RWPE2 (cell line): ENCODE results near the gene TTLL12.

Experiments
- ATAC-seq: fragments of 200-7000 bp; cut with Tn5 transposase; 3 replicates; pipeline ENCODE4 v1.9.1; 2021; ENCODE audit warnings: low read depth
- DNase-seq: peaks from one replicate; pipeline ENCODE4 v3.0.0-alpha.2; 2020; ENCODE audit warnings: low spot score
- H3K27ac ChIP-seq: fragments of 450-650 bp; 2 replicates; pipeline ENCODE4 v1.5.1; 2017; ENCODE audit warnings: mild to moderate bottlenecking; ENCODE audit not compliant: poor library complexity, severe bottlenecking
- H3K27me3 ChIP-seq: fragments of 250-450 bp; sonication (Bioruptor Pico); 2 replicates; pipeline ENCODE4 v1.5.1; 2021; ENCODE audit warnings: mild to moderate bottlenecking, moderate library complexity; ENCODE audit not compliant: insufficient read depth, poor library complexity, severe bottlenecking
- H3K36me3 ChIP-seq: fragments of 250-450 bp; sonication (Bioruptor Pico); 2 replicates; pipeline ENCODE4 v1.5.1; 2020; ENCODE audit warnings: low read depth, mild to moderate bottlenecking, moderate library complexity
- H3K4me1 ChIP-seq: fragments of 250-450 bp; sonication (Bioruptor Pico); 2 replicates; pipeline ENCODE4 v1.5.1; 2021; ENCODE audit warnings: mild to moderate bottlenecking, moderate library complexity; ENCODE audit not compliant: insufficient read depth, poor library complexity, severe bottlenecking
- H3K4me3 ChIP-seq: fragments of 250-450 bp; sonication (Bioruptor Pico); 2 replicates; pipeline ENCODE4 v1.5.1; 2021; ENCODE audit warnings: mild to moderate bottlenecking, moderate library complexity; ENCODE audit not compliant: severe bottlenecking
- H3K9me3 ChIP-seq: fragments of 250-450 bp; sonication (Bioruptor Pico); 2 replicates; pipeline ENCODE4 v1.5.1; 2021; ENCODE audit warnings: mild to moderate bottlenecking, moderate library complexity; ENCODE audit not compliant: severe bottlenecking
- TF ChIP-seq, protein P1 (sequence below): fragments of 450-650 bp; IDR thresholded peaks from one replicate; pipeline ENCODE4 v1.5.1; 2017; ENCODE audit warnings: mild to moderate bottlenecking, moderate library complexity; ENCODE audit not compliant: poor library complexity, severe bottlenecking

The TTLL12 gene

DNA sequence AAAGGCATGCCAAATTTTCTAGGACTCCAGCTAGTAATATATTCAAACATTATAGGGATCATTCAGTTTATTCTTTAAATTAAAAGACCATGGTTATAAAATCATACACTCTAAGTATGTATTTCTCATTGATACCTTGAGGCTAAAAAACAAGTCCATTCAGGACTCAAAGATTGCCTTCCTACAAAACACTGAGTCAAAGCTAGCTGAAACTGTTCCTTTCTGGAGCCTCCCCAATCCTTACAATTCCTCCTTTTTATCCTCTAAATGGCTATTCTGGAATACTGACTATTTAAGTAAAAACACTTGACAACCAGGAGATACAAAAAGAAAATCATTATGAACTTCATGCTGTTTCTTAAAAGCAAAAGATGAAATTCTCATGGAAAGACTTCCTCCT is 4.9 kb upstream of the TTLL12 start:
- peaks cover 5% of the 10 kb centered on the region for H3K4me1 ChIP-seq
- no peaks in the 10 kb centered on the region for H3K36me3 ChIP-seq
- H3K9me3 ChIP-seq: no peaks in the 10 kb centered on the region
- DNase-seq (no peak), ATAC-seq (no peak)
- H3K4me3 ChIP-seq: no peak overlapping the region
- H3K27me3 ChIP-seq: no peaks in the 10 kb centered on the region
- H3K27ac ChIP-seq: no peak overlapping the region
- TF ChIP-seq, protein P1, sequence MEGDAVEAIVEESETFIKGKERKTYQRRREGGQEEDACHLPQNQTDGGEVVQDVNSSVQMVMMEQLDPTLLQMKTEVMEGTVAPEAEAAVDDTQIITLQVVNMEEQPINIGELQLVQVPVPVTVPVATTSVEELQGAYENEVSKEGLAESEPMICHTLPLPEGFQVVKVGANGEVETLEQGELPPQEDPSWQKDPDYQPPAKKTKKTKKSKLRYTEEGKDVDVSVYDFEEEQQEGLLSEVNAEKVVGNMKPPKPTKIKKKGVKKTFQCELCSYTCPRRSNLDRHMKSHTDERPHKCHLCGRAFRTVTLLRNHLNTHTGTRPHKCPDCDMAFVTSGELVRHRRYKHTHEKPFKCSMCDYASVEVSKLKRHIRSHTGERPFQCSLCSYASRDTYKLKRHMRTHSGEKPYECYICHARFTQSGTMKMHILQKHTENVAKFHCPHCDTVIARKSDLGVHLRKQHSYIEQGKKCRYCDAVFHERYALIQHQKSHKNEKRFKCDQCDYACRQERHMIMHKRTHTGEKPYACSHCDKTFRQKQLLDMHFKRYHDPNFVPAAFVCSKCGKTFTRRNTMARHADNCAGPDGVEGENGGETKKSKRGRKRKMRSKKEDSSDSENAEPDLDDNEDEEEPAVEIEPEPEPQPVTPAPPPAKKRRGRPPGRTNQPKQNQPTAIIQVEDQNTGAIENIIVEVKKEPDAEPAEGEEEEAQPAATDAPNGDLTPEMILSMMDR: no peak

DNA sequence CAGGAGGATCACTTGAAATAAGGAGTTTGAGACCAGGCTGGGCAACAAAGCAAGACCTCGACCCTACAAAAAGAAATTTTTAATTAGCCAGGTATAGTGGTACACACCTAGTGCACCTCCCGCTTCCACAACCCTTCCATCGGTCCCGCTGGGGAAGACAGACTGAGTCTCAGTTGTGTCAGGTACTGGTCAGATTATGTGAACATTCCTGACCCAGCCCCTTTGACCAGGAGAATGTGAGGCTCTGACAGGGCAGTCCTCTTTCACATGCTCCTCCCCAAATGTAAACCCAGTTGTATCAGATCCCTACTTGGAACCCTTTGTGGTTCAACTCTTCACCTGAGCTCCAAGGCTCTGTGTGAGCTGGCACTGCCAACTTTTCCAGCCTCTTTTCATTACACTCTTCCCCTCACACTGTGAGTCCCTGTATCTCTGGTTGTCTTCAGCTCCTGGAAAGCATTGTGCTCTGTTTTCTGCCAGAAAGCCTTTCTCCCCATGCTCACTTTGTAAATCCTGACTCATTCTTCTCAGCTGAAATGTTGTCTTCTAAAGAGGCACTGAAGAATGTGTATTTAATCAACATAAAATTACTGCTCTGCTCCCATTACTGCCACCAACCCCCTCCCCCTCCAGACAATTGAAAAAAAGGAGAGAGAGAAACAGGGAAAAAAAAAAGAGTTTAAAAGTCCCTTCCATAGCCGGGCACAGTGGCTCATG is 2.1 kb upstream of the TTLL12 start:
- Histone ChIP-seq H3K36me3 (peaks cover 8% of the 10 kb centered on the region), H3K27ac (no peak overlapping the region), H3K27me3 (no peaks in the 10 kb centered on the region), H3K4me3 (no peak overlapping the region), H3K9me3 (no peaks in the 10 kb centered on the region), H3K4me1 (peaks cover 15% of the 10 kb centered on the region)
- TF ChIP-seq, protein P1: no peak
- DNase-seq: no peak
- no peak for ATAC-seq

DNA sequence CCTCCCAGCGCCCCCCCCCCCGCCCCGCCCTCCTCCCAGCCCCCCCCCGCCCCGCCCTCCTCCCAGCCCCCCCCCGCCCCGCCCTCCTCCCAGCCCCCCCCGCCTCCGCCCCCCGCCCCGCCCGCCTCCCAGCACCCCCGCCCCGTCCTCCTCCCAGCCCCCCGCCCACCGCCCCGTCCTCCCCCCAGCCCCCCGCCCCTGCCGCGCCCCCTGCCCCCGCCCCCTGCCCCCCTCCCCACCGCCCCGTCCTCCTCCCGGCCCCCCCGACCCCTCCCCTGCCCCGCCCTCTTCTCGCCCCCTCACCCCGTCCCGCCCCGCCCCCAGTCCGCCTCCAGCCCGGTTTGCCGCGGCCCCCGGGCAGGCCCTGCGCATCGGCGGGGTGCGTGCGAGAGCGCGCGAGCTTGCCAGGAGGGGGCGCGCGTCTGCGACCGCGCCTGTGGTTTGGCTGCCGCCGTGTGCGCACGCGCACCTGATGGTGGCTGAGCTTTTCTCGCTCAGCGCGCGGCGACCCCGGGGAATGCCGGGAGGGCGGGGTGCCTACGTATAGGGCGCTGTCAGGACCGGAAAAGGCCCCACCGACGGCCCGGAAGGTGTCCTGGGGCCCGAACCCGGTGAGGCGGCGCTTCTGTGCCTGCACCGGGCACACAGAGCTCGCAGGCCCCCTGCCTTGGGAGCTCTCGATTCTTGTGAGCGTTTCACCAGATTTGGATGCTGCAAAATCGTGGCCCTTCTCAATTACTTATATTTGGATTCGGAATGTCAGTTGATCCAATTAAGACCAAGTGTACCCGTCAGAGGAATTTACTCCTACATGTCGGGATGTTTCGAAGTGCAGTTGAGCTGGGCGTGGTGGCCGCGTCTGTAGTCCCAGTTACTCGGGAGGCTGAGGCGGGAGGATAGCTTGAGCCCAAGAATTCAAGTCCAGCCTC is 501 bp upstream of the TTLL12 start:
- Histone ChIP-seq H3K27me3 (no peaks in the 10 kb centered on the region), H3K4me1 (peaks cover 16% of the 10 kb centered on the region), H3K9me3 (no peaks in the 10 kb centered on the region), H3K36me3 (peaks cover 18% of the 10 kb centered on the region), H3K27ac (peak overlapping the region; percentile 71), H3K4me3 (peak overlapping the region; percentile 89)
- DNase-seq (peak; percentile 94), ATAC-seq (peak; percentile 80)
- TF ChIP-seq, protein P1: peak; percentile 79

DNA sequence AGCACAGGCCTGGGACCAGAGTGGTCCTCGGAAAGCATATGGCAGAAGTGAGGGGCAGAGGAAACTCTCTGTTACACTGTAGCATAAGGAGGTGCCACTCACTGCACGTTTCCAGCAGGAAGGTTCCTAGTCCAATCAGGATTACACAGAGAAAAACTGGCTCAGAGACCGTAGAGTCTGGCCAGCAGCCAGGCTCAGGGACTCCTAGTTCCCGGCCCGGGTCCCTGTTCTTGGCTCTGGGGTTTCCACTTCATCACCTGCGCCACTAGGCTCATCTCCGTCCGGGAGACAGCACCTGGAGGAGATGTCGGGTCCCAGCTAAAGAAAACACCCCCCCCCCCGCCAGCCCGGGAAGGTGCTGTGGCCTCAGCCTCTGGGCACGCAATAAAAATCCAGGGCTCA is 1.1 kb downstream of the TTLL12 start:
- H3K27ac ChIP-seq: peak overlapping the region; percentile 71
- peaks cover 32% of the 10 kb centered on the region for H3K36me3 ChIP-seq
- DNase-seq: no peak
- TF ChIP-seq, protein P1: no peak
- 0 out of 3 replicates have a peak, but pooled peaks have one; percentile 5 for ATAC-seq
- H3K9me3 ChIP-seq: no peaks in the 10 kb centered on the region
- peaks cover 16% of the 10 kb centered on the region for H3K4me1 ChIP-seq
- no peaks in the 10 kb centered on the region for H3K27me3 ChIP-seq
- peak overlapping the region; percentile 89 for H3K4me3 ChIP-seq
